Activated CD4-positive, alpha-beta T cell treated with anti-CD3 and anti-CD28 coated beads, Interleukin-2, amount 50 U/mL, for 16 hours (primary cell): ENCODE data around the gene IDH3A.
A peak's percentile ranks its signal among the peaks of the same experiment; 100 is the strongest.
"Not testable (repeated sequence)": the region's sequence is repeated elsewhere in the genome, so short reads cannot be mapped to it uniquely, and the experiment has no call there.

Experiments
- DNase-seq: peaks from one replicate; pipeline ENCODE4 v3.0.0-alpha.2; 2020

Gene IDH3A

DNA sequence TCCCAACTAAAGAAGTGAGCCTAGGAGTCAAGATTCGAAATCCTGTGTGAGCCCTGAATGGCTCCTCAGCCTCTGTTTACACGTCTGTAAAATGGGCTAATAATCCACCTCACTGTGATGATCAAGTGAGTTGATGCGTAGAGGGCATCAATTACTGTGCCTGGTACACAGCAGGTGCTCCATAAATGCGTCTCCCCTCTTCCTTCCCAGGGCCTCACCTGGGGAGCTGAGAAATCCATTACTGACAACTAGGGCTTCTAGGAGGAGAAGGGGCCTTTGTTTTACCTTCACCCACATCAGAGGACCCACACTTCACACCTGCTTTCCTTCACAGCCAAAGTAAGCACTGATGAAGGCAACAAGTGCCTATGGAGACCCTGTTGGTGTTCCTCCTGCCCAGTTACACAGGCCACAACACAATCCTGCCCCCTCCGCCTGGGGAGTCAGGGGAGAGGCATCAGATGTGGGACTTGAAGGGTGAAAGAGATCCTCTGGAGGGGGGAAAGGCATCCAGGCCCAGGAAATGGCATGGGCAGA is 19.3 kb upstream of the IDH3A start:
- DNase-seq, result no peak

DNA sequence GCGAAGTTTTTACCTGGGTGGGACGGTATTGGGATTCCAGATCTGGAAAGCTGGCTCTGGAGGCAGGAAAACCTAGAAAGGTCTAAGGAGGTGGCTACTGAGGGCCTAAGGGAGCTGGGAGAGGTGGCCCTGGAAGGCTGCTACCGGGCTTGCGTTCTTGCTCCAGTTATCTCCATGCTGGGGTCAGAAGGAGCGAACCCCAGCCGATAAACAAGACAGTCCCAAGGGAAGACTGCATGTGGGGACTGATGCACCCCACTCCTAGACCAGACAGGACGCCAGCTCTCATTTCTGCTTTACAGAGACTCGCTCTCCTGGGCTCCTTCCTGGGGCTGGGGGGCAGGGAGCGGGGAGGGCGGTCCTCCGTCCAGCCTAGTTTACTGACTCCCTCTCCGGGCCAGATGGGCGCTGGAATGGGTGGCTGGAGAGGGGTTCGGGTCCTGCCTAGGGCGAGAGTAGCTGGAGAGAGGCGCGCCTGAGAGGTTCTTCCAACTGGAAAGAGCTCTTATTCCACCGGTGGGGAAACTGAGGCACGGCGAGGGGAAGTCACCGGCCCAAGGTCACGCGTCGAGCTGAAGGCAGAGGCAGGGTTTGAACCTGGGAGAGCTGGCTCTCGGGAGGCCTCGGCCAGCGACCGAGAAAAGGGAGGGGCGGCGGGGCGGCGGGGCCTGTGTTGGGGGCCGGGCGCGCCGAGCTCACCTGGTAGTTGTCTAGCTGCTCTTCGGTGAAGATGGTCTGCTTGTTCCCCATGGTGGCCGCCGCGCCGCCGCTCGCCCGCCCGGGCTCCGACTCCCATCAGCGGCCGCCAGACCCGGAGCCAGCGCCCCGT is 18.5 kb upstream of the IDH3A start:
- DNase-seq, result no peak

DNA sequence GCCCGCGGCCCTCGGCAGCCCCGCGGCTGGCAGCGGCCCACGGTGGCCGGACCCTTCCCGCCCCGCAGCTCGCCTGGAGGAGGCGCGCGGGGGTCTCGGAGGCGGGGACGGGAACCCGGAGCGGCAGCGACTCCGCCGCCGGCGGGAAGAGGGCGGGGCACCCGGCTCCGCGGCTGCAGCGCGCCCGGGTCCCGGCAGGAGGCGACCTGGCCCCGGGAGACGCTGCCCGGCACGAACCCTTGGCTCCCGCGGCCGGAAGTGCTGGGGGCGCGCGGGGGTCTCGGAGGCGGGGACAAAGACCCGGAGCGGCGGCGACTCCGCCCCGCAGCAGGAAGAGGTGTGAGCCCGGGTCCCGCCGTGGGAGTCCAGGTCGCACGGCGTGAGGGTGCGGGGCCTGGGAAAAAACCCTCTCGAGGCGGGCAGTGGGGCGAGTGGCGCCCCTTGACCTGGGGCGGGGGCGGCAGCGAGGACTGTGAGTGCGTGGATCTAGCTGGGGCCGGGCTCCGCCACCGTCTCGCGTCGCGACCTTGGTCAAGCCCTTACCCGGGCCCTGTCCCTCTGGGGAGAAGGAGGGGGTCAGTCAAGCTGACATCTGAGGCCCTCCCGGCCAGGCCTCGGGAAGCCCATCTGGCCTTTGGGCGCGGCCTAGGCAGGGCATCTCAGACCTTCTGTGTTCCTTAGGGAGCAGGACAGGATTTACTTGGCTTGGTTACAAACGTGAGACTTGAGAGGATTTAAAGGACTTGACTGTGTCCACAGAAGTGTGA is 17.7 kb upstream of the IDH3A start, which contains the start of gene CIB2:
Gene CIB2 (minus strand): TSS at position 151 of the 767 bp plus-strand sequence. CDS start 230 bp downstream, outside the sequence.
- peak; percentile 70 for DNase-seq

DNA sequence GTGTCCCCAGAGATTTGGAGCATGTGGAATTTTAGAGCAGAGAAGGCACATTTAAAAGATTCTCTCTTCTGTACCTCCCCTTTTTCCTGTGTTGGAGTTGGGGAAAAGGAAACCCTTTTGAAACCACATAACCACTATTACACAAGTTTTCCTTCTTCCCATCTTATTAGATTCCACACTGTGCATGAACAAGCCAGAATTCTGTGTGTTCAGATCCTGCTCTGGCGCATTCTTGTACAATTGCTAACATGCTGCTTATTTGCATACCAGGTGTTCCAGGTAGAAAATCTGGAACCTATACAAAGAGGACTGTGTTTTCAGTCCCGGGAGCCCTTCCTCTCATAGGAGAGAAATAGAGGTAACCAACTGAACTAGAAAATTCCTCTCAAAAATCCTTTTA is 15.4 kb upstream of the IDH3A start:
- DNase-seq, result no peak

DNA sequence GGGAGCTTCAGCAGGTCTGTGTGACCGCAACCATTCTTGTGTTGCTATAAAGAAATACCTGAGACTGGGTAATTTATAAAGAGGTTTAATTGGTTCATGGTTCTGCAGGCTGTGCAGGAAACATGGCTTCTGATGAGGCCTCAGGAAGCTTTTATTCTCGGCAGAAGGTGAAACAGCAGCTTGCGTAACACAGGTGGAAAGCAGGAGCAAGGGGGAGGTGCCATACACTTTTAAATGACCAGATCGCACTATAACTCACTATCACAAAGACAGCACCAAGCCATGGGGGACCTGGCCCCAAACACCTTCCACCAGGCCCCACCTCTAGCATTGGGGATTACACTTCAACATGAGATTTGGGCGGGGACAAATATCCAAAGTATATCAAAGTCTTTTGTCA is 9.6 kb upstream of the IDH3A start:
- DNase-seq, result no peak

DNA sequence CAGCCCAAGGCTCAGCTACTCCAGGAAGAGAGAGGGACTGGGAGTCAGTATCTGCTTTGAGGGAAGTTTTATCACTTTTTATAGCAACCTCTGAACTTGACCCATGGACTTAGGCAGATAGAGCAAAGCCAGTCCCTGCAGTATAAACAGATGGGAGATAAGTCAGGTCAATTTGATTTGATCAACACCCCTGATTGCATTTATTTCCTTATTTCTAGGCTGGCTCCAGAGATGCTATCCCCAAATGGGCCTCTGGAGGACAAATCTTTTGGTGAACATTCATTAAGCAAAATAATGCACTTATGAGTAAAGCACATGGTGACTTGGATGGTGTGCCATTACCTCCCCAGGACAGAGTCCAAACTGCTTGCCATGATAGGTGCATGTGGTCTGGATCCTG is 8.9 kb upstream of the IDH3A start:
- no peak for DNase-seq

DNA sequence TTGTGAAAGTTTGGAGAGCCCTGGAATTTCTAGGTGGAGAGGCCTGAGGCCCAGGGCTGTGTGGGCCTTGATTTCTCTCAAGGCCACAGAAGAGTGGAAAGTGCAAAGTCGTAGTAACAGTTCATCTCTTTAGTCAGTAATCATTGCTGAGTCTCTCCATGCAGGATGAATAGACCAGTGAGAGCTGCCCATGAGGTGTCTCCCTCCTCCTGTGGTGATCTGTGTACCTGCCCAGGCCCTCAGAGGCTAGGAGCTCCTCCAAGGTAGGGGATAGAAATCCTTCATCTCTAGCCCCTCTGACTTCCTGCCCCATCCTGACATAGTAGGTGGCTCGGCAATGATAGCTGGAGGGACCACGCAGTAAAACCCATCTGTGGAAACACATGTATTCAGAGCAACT is 6.8 kb upstream of the IDH3A start:
- no peak for DNase-seq

DNA sequence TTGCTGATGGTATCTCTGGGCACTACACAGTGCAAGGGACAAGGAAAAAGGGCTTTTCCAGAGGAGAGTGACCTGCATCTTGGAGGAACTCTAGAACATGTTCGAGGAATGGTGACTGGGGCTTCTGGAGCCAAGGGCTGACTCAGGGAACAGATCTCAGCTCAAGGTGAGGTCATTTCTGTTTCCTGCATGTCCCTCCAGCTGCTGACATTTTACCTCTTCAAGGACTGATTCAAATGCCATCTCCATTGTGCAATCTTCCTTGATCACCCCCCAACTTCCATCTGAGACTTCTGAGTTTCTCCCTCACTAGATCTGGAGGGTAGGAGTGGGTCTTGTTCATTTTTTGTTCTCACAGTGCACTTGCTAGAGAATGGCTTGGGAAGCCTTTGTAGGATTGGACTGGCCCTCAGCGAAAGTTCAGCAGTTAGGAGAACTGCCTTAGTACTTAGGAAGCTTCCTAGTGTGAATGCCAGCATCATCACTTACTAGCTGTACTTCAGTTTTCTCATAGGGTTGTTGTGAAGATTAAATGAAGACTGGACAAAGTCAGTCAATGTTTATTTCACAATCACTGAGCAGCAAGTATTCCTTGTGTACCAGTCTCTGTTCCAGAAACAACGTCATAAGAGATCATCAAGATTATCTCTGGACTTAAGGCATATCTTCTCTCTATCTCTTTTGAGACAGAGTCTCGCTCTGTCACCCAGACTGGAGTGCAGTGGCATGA is 2.6 kb upstream of the IDH3A start:
- DNase-seq, result no peak

DNA sequence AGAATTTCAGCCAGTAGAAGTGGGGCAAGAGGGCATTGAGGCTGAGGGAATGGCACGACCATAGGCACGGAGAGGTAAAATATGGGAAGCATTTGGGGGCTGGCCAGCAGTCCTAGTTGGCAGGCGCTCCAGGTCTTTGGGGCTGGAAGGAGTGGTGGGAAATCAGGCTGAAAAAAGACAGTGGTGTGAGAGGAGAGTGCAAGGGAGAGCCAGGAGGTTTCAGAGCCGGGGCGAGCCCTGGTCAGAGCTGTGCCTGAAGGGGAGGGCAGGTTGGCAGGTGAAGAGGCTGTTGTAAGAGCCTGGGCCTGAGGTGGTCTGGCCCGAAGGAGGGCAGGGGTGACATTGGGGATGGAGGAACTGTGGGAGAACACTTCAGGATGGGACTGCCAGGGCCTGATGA is 1.6 kb upstream of the IDH3A start:
- no peak for DNase-seq

DNA sequence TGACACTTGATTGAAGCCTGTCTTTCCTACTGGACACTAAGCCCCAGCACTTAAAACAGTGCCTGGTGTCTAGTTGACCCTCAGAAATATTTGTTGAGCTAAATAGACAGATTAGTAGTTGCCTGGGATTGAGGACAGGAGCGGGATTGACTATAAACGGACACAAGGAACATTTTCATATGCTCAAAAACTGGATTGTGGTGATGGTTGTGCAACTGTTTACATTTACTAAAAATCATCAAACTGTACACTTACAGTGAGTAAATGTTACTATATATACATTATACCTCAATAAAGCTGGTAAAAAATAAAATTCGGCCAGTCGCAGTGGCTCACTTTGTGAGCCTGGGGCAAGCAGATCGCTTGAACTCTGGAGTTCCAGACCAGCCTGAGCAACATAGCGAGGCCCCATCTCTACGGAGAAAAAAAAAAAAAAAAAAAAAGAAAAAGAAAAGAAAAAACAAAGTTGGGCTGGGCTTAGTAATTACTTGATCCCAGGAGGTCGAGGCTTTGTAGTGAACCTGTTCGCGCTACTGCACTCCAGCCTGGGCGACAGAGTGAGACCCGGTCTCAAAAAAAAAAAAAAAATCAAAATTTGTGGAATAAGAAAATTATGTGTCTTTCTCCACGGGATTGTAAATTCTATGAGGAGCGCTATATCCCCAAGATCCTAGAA is 632 bp upstream of the IDH3A start:
- DNase-seq, result no peak

DNA sequence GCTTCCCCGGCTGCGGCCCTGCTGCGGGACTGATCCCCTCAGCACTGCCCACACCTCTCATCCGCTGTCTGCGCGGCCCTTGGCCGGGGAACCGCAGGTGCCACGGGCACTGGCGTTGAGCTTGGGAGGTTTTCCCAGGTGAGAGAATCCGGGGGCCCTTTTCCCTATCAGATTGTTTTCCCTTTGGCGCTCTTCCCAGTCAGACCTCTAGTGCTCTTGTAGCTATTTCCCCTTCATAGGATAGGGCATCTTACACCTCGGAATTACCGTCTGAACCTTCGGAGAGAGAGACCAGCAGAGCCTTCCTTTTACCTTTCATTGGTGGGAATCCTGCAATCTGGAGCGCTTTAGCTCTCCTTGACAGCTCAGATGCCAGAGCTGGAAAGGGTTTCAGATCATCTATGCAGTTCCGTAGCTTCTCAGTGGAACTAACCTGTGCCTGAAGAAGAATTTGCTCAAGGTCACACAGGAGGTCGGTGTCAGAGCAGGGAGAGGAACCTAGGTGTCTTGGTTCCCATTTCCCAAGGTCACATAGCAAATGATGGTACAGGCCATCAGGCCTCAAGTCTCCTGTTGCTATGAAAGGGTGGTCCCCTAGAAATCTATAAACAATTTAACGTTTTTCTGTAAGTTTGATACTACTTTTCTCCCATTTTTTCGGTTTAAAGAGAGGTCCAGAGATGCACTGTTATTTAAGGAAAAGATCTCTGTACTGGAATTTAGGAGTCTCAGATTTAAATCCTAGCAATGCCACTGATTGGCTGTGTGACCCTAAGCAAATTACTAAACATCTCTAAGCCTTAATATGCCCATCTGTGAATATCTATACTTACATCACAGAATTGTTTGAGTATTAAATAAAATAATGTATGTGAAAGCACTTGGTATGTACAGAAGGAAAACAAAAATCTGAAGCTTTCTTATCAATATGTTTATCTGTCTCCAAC is 916 bp downstream of the IDH3A start:
- no peak for DNase-seq

DNA sequence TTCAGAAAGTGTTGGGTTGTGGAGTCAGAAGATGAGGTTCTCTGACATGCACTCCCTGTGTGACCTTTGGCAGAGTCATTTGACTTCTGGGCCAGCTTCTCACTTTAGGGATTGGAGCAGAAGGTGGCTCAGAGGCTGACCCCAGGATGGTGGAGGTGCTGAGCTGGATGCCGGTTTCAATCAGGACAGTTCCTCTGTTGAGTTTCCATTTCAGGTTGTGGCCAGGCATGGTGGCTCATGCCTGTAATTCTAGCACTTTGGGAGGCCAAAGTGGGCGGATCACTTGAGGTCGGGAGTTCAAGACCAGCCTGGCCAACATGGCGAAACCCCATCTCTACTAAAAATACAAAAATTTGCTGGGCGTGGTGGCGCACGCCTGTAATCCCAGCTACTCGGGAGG is 1.9 kb downstream of the IDH3A start:
- not testable (repeated sequence) for DNase-seq

DNA sequence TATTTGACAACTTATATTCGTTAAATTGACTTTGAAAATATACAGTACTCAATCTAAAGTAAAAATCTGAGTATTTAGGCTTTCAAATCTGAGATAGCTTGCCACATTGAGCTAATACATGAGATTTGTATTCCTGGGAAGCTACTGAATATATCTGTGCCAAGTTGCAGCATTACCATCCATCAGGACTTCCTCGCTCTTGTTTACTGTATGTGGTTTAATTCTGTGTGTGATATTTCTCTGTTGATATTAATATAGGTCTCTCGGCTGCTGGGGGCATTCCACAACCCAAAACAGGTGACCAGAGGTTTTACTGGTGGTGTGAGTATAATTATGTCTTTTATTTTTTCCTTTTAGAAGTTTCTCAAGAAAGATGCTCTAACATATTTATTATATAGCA is 5.8 kb downstream of the IDH3A start:
- no peak for DNase-seq

DNA sequence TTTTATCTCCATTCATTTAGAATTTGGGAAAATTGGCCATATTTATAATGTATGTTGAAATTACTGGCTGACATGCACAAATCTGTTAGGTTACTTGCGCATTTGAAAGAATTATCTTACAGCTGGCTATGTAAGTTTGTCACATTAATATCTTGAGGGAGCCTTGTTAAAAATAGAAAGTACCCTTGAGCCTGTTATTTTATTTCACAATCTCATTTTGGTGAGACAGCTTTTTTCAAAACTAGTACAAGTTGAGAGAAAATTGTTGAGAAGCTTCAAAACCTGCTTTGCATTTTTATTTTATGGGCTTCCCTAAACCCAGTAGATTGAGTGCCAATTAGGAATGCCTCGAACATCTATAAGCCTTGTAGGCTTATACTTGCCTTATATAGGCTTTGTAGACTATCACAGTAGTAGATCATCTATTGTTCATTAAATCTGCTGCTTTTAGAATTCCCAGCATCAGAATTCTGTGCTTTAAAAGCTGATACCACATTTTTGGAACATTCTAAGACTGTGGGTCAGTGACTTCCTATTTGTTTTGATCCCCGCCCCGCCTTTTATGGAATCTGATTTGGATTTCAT is 6.3 kb downstream of the IDH3A start:
- DNase-seq, result no peak

DNA sequence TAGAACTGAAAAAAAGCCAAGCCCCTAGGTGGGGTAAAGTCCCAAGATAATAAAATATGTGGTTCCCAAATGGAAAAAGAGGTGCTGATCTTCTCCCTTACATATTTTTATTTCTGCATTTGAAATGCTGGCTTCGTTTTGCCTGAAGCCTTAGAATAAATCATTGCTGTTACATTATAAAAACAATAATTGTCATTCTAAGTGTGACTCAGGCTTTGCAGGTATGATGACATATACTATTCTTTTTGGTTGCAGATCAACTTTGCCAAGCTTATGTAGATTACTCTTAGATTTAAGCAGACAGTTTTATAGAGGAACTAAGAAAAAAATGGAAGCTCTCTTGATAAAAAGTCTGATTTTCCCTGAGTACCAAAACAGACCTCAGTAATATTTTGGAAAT is 7.5 kb downstream of the IDH3A start:
- DNase-seq, result no peak

DNA sequence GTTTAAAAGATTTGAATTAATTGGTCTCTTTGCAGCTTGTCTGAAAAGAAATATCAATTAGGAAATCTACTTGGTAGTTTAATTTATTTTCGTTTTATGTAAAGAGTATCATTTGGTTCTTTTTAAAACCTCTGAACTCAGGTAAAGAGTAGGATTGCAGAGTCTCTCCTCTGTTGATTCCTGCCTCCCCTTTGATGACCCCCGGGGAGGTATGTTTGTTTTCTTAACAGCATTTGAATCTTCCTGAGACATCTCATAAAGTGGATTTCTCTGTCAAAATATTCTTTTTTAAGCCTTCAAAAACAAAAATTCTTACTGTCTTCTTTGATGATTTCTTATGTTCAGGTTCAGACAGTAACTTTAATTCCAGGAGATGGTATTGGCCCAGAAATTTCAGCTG is 8.0 kb downstream of the IDH3A start:
- DNase-seq, result no peak

DNA sequence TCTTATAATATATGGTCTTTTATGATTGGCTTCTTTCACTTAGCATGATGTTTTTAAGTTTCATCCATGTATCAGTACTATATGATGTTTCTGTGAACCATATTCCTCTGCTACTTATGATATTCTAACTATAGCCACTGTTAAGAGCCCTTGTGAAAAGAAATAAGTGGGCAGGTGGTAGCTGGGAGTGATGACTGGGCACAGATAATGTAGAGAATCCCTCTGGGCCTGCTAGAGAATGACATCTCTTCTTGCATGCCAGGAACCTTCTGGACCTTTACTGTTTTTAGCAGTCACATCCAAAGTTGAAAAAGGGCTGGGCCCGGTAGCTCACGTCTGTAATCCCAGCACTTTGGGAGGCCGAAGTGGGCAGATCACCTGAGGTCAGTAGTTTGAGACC is 10.2 kb downstream of the IDH3A start:
- DNase-seq, result no peak

DNA sequence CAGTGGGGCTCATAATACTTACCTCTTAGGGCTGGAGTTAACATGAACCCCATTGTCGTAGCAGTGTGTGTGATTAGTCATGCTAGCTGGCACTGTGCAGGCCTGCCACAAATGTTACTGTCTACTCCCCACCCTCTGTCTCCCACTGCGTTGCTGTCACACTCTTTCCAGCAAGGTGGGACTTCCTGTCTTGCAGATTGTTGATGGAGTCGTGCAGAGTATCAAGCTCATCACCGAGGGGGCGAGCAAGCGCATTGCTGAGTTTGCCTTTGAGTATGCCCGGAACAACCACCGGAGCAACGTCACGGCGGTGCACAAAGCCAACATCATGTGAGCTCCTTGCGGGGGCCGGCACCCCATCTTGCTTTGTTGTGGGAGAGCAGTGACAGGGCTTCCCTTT is 12.9 kb downstream of the IDH3A start:
- no peak for DNase-seq

DNA sequence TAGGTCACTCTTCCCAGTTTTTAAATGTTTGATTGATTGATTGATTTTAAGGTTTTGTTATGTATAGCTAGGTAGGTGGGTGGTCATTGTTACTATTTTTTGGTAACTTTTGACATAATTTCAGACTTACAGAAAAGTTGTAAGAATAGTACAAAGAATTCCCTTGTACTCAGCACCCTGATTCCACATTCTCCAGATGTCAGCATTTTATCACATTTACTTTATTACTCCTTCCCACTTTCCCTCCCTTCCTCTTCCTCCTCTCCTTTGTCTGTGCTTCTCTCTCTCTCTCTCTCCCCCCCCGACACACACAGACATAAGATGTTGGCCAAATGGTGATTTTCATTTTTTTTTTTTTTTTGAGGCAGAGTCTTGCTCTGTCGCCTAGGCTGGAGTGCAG is 14.8 kb downstream of the IDH3A start:
- DNase-seq, result no peak

DNA sequence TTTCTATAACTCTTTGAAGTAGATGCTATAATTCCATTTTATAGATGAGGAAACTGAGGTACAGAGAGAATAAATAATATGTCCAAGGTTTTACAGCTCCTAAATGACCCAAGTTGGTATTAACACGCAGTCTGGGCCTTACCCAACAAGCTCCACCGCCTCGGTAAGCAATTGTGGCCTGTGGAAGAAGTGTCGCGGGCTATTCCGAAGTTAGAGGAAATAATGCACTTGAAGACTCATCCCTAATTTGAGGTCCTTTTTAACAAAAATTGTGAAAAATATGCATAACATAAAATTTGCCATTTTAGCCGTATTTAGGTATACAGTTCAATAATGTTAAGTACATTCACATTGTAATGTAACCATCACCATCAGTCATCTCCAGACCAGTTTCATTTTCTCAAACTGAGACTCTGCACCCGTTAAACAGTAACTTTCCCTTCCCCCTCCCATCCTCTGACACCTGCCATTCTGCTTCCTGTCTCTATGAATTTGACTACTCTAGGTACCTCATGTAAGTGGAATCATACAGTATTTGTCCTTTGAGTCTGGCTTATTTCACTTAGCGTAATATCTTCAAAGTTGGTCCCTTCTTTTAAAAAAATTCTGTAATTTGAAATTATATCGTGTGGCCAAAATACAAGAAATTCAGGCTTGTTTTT is 18.2 kb downstream of the IDH3A start:
- DNase-seq, result peak; percentile 90

DNA sequence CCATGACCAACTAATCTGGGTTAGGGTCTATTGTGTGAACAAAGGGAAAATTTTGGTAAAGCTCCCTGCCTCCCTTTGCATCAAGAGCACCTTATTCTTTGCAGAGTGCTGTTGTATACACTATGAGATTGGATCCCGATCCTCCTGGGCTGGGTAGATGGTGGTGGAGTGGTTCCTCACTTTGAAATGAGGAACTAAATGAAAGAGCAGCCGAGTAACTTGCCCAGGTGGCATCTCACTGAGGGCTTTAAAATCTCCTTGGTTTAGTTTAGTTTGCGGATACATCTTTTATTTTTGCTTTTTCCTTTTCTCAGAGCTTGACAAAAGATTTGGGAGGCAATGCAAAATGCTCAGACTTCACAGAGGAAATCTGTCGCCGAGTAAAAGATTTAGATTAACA is 19.4 kb downstream of the IDH3A start:
- DNase-seq, result no peak
